ENCODE measurements around the gene DLG4.
"Not testable (repeated sequence)": the region's sequence is repeated elsewhere in the genome, so short reads cannot be mapped to it uniquely, and the experiment has no call there.

The DLG4 gene

GRCh38 chr17:7249214-7249613, 29.6 kb upstream of the DLG4 start:
- no peak for DNase-seq (ENCODE audit: low spot score)

GRCh38 chr17:7248796-7249195, 29.2 kb upstream of the DLG4 start:
- no peak for DNase-seq (ENCODE audit: low spot score)

- no peak for DNase-seq (ENCODE audit: low spot score)
Measured at GRCh38 chr17:7246779-7247178, 27.1 kb upstream of the DLG4 start.

- not testable (repeated sequence) for DNase-seq (ENCODE audit: low spot score)
Measured at GRCh38 chr17:7243838-7244237, 24.2 kb upstream of the DLG4 start.

GRCh38 chr17:7243453-7243729, 23.8 kb upstream of the DLG4 start:
- DNase-seq (ENCODE audit: low spot score), result no peak

GRCh38 chr17:7242717-7243452, 23.2 kb upstream of the DLG4 start:
- DNase-seq (ENCODE audit: low spot score), result peak; percentile 92

- DNase-seq (ENCODE audit: low spot score), result peak; percentile 92
Measured at GRCh38 chr17:7241783-7242716, 22.4 kb upstream of the DLG4 start, which contains the start of gene GABARAP. GABARAP (minus strand) TSS chr17:7242449; CDS start chr17:7242330, 119 bp downstream.

GRCh38 chr17:7241090-7241733, 21.6 kb upstream of the DLG4 start:
- no peak for DNase-seq (ENCODE audit: low spot score)

- DNase-seq (ENCODE audit: low spot score), result no peak
Measured at GRCh38 chr17:7240375-7240774, 20.7 kb upstream of the DLG4 start.

GRCh38 chr17:7239091-7240027, 19.7 kb upstream of the DLG4 start, which contains the start of gene PHF23:
PHF23 (minus strand) TSS chr17:7239457; CDS start chr17:7239279, 178 bp downstream.
- DNase-seq (ENCODE audit: low spot score), result peak; percentile 99

- peak; percentile 50 for DNase-seq (ENCODE audit: low spot score)
Measured at GRCh38 chr17:7238420-7239090, 18.9 kb upstream of the DLG4 start.

- peak; percentile 87 for DNase-seq (ENCODE audit: low spot score)
Measured at GRCh38 chr17:7237761-7238419, 18.3 kb upstream of the DLG4 start.

- no peak for DNase-seq (ENCODE audit: low spot score)
Measured at GRCh38 chr17:7237266-7237760, 17.7 kb upstream of the DLG4 start.

- DNase-seq (ENCODE audit: low spot score), result no peak
Measured at GRCh38 chr17:7236808-7237207, 17.2 kb upstream of the DLG4 start.

- no peak for DNase-seq (ENCODE audit: low spot score)
Measured at GRCh38 chr17:7235693-7236665, 16.3 kb upstream of the DLG4 start.

GRCh38 chr17:7234083-7234951, 14.7 kb upstream of the DLG4 start, which contains the start of gene DVL2:
DVL2 (minus strand) TSS chr17:7234517; CDS start chr17:7234262, 255 bp downstream.
- peak; percentile 95 for DNase-seq (ENCODE audit: low spot score)

- no peak for DNase-seq (ENCODE audit: low spot score)
Measured at GRCh38 chr17:7233701-7234082, 14.1 kb upstream of the DLG4 start.

- DNase-seq (ENCODE audit: low spot score), result no peak
Measured at GRCh38 chr17:7232114-7232513, 12.5 kb upstream of the DLG4 start.
